HFFc6 (cell line): Measurements from ENCODE around the gene ITGAD. TPM values are rescaled to one million over a fixed set of nuclear protein-coding genes. Genes with fewer than 3 reads are reported as not detected.

Source experiments
- DNase-seq: peaks from one replicate; pipeline ENCODE4 v3.0.0-alpha.2; 2018
- H3K27ac Mint-ChIP-seq: 2 replicates; pipeline ENCODE4 v1.8.0; 2020; ENCODE audit warnings: mild to moderate bottlenecking, mixed read lengths
- H3K27me3 Mint-ChIP-seq: 2 replicates; pipeline ENCODE4 v1.8.0; 2021; ENCODE audit warnings: mild to moderate bottlenecking, moderate library complexity, mixed read lengths; ENCODE audit not compliant: insufficient read depth
- H3K36me3 Mint-ChIP-seq: 2 replicates; pipeline ENCODE4 v1.8.0; 2021; ENCODE audit warnings: low read depth, mixed read lengths
- H3K4me1 Mint-ChIP-seq: 2 replicates; pipeline ENCODE4 v1.8.0; 2020; ENCODE audit warnings: low read depth, mixed read lengths
- H3K4me3 Mint-ChIP-seq: 2 replicates; pipeline ENCODE4 v1.8.0; 2020; ENCODE audit warnings: mild to moderate bottlenecking, moderate library complexity, mixed read lengths
- H3K9me3 Mint-ChIP-seq: 2 replicates; pipeline ENCODE4 v1.8.0; 2020; ENCODE audit warnings: mild to moderate bottlenecking, mixed read lengths
- total RNA-seq, 6 experiments: library from RNA; stranded (reverse); fragmentation: NEBNext Ultra II Directional; extraction: Animal tissue kit (Norgen Biotek cat#: 25700); gene quantifications; 2 replicates in 1 of 6; 3 replicates in 5 of 6; pipeline ENCODE4 v1.2.3, GENCODE V29; 2021
- TF ChIP-seq, protein P1 (sequence below): fragments of 200-600 bp; sonication (generic); IDR thresholded peaks from 2 replicates; pipeline ENCODE4 v1.5.0; 2021; ENCODE audit warnings: antibody characterized with exemption, mild to moderate bottlenecking

Gene ITGAD
- total RNA-seq, 6 experiments from 2014 or later, result not detected

DNA sequence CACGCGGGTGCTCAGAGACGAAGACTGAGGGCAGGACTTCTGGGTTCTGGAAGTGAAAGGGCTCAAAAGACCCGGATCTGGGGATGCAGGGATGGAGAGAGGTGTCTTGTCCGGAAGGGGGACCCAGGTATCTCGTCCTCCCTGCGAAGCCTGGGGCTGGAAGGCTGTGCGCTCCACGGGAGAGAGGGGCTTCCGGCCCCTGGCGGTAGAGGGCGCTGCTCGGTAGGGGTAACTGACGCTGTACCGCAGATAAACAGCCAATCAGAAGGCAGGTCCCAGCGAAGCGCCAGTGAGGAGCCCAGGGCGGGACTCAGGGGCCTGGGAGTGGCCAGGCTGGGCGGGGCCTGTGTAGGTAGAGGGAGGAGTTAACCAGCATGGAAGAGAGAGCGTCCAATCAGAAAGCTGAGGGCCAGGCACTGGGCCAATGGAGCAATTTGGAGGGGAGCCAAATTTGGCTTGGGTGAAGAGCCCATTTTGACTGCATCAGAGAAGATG, 79.6 kb downstream of the ITGAD start:
- peaks cover 11% of the 10 kb centered on the region; the same call in 1 of the 2 replicates for H3K9me3 Mint-ChIP-seq
- H3K4me3 Mint-ChIP-seq, result peak overlapping the region; percentile 94
- peaks cover 34% of the 10 kb centered on the region for H3K36me3 Mint-ChIP-seq
- TF ChIP-seq, protein P1, sequence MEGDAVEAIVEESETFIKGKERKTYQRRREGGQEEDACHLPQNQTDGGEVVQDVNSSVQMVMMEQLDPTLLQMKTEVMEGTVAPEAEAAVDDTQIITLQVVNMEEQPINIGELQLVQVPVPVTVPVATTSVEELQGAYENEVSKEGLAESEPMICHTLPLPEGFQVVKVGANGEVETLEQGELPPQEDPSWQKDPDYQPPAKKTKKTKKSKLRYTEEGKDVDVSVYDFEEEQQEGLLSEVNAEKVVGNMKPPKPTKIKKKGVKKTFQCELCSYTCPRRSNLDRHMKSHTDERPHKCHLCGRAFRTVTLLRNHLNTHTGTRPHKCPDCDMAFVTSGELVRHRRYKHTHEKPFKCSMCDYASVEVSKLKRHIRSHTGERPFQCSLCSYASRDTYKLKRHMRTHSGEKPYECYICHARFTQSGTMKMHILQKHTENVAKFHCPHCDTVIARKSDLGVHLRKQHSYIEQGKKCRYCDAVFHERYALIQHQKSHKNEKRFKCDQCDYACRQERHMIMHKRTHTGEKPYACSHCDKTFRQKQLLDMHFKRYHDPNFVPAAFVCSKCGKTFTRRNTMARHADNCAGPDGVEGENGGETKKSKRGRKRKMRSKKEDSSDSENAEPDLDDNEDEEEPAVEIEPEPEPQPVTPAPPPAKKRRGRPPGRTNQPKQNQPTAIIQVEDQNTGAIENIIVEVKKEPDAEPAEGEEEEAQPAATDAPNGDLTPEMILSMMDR, result peak; percentile 90
- H3K4me1 Mint-ChIP-seq, result peaks cover 42% of the 10 kb centered on the region
- peaks cover 15% of the 10 kb centered on the region for H3K27me3 Mint-ChIP-seq
- DNase-seq, result peak; percentile 91
- H3K27ac Mint-ChIP-seq, result peak overlapping the region; percentile 94

DNA sequence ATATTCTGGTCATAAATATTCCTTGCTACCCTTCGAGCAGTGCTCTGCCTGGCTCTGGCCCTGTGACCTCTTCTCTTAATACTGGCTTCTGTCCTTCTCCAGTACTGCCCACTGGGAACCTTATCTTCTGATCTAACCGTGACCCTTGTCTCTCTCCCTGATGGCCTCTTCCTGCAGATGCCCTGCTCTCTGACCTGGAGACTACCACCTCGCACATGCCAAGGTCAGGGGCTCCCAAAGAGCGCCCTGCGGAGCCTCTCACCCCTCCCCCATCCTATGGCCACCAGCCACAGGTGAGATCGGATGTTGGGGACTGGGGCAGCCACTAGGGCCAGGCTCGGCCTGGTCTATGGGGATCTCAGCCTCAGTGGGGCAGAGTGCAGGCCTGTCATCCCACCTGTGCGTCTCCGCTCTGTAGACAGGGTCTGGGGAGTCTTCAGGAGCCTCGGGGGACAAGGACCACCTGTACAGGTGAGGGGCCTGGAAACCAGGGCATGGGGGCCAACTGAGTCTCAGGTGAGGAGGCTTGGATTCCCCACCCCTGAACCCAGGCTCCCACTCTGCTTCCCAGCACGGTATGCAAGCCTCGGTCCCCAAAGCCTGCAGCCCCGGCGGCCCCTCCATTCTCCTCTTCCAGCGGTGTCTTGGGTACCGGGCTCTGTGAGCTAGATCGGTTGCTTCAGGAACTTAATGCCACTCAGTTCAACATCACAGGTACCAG, 80.3 kb downstream of the ITGAD start:
- Mint-ChIP-seq H3K4me3 (peak overlapping the region; percentile 94), H3K4me1 (peaks cover 42% of the 10 kb centered on the region), H3K36me3 (peaks cover 39% of the 10 kb centered on the region), H3K27ac (peak overlapping the region; percentile 94), H3K27me3 (peaks cover 15% of the 10 kb centered on the region), H3K9me3 (peaks cover 11% of the 10 kb centered on the region; the same call in 1 of the 2 replicates)
- no peak for DNase-seq
- TF ChIP-seq, protein P1, result no peak

DNA sequence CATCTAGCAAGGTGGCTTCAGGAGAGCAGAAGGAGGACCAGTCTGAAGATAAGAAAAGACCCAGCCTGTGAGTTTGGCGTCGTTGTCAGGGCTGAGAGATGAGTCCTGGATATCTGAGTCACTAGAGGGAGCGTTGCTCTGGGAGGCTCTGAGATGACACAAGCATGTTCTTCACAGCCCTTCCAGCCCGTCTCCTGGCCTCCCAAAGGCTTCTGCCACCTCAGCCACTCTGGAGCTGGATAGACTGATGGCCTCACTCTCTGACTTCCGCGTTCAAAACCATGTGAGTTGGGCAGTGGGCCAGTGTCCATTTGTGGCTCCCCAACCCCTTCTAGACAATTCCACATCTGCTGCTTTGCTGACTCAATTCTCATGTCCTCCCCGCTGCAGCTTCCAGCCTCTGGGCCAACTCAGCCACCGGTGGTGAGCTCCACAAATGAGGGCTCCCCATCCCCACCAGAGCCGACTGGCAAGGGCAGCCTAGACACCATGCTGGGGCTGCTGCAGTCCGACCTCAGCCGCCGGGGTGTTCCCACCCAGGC, 81.1 kb downstream of the ITGAD start:
- Mint-ChIP-seq H3K4me1 (peaks cover 42% of the 10 kb centered on the region), H3K36me3 (peaks cover 39% of the 10 kb centered on the region), H3K4me3 (peak overlapping the region; percentile 76), H3K27me3 (peaks cover 16% of the 10 kb centered on the region), H3K9me3 (peaks cover 11% of the 10 kb centered on the region; the same call in 1 of the 2 replicates), H3K27ac (peak overlapping the region; percentile 94)
- TF ChIP-seq, protein P1, result peak; percentile 19; the same call in 1 of the 2 replicates
- DNase-seq, result peak; percentile 97

DNA sequence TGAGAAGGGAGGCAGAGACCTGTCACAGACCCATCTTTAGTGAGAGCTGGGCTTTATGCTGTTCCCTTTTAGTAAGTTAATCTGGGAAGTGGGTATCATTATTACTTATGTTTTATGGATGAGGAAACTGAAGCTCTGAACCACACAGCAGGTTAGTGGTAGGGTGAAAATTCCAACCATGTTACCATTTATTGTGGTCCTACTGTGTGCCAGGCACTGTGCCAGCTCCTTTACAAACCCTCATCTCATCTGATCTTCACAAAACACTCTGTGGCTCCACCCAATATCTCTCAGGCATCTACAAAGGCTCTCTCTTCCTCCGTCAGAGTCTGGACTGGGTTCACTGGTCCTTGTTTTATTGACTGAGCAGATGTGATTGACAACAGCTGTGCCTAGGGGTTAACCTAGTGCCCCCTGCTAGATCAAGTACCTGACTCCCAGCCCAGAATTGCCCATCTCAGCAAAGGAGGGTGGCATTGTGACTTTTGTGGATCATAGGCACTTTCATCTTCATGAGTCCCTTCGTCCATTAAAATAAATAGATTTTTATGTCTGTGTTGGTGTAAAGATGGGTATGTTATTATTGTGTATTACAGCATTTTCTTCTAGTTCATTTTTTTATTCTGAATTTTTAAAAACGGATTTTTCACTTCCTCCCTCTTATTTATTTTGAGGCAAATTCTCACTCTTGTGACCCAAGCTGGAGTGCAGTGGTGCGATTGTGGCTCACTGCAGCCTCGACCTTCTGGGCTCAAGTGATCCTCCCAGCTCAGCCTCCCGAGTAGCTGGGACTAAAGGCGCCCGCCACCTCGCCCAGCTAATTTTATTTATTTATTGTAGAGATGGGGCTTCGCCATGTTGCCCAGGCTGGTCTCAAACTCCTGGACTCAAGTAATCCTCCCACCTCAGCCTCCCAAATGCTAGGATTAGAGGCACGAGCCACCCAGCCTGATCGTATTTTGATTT, 81.9 kb downstream of the ITGAD start:
- TF ChIP-seq, protein P1, result no peak
- Mint-ChIP-seq H3K27me3 (peaks cover 19% of the 10 kb centered on the region), H3K36me3 (peaks cover 42% of the 10 kb centered on the region), H3K4me3 (peak overlapping the region; percentile 76), H3K4me1 (peaks cover 42% of the 10 kb centered on the region), H3K9me3 (peaks cover 11% of the 10 kb centered on the region; the same call in 1 of the 2 replicates), H3K27ac (peak overlapping the region; percentile 94)
- DNase-seq, result no peak

DNA sequence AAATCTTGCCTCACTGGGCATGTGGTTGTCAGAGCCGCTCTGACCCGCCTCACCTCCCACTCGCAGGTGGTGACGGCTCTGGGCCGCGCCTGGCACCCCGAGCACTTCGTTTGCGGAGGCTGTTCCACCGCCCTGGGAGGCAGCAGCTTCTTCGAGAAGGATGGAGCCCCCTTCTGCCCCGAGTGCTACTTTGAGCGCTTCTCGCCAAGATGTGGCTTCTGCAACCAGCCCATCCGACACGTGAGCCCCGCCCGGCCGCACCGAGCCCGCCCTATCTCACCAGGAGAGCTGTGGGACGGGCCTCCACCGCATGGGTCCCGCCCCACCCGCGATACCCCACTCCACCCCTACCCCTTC, 82.8 kb downstream of the ITGAD start:
- Mint-ChIP-seq H3K27me3 (peaks cover 19% of the 10 kb centered on the region), H3K36me3 (peaks cover 42% of the 10 kb centered on the region), H3K9me3 (peaks cover 11% of the 10 kb centered on the region; the same call in 1 of the 2 replicates), H3K4me3 (no peak overlapping the region), H3K27ac (no peak overlapping the region), H3K4me1 (peaks cover 36% of the 10 kb centered on the region)
- DNase-seq, result no peak
- TF ChIP-seq, protein P1, result no peak
